Measurements from ENCODE around the gene RANBP1. TPM values are rescaled to one million over a fixed set of nuclear protein-coding genes. Genes with fewer than 3 reads are reported as not detected.

Gene RANBP1
- total and polyA plus RNA-seq, 9 of the 15 experiments (the other 6 are each of a cell fraction or from before 2014, with no cell fraction given) = 162 to 2,891 (median 1,289) TPM

- peak; percentile 82 for TF ChIP-seq FIP1L1 (IDR thresholded peaks at IDR 0.05; ENCODE audit: low read depth, low read length, poor library complexity, severe bottlenecking)
- TF ChIP-seq MYC (IDR thresholded peaks at IDR 0.05; ENCODE audit: low read depth, low read length) = no peak; the same call in 1 of the 2 replicates
- peak; percentile 82; the same call in 1 of the 2 replicates for TF ChIP-seq MYC (CRISPR knock-in tag; IDR thresholded peaks at IDR 0.05; ENCODE audit: borderline replicate concordance, low read depth)
- peak; percentile 45; the same call in 1 of the 2 replicates for TF ChIP-seq GTF2F1 (IDR thresholded peaks at IDR 0.05; ENCODE audit: low read depth, low read length)
- no peak for TF ChIP-seq SNAPC5 (CRISPR knock-in tag; IDR thresholded peaks at IDR 0.05)
- TF ChIP-seq KLF1 (tag; IDR thresholded peaks at IDR 0.05) = peak; percentile 84; the same call in 1 of the 2 replicates
- peak; percentile 71 for TF ChIP-seq RB1 (IDR thresholded peaks at IDR 0.05; ENCODE audit: low read depth)
- TF ChIP-seq HDAC1 (IDR thresholded peaks at IDR 0.05) = peak in 1 of 2 experiments; percentile 83; a peak in 2 of 4 replicates
- peak; percentile 93 for TF ChIP-seq TOE1 (IDR thresholded peaks at IDR 0.05; ENCODE audit: borderline replicate concordance)
- no peak for TF ChIP-seq TOE1 (CRISPR knock-in tag; IDR thresholded peaks at IDR 0.05; ENCODE audit: borderline replicate concordance, low read depth)
- no peak for TF ChIP-seq NR0B1 (IDR thresholded peaks at IDR 0.05; ENCODE audit: partially characterized antibody)
- no peak for TF ChIP-seq ZNF143 (CRISPR knock-in tag; IDR thresholded peaks at IDR 0.05)
- TF ChIP-seq PHB (CRISPR knock-in tag; IDR thresholded peaks at IDR 0.05) = peak; percentile 96
- TF ChIP-seq ZBTB9 (CRISPR knock-in tag; IDR thresholded peaks at IDR 0.05) = peak; percentile 89
- peak; percentile 81 for TF ChIP-seq E2F3 (CRISPR knock-in tag; IDR thresholded peaks at IDR 0.05)
- TF ChIP-seq FOXJ2 (tag; IDR thresholded peaks at IDR 0.05) = no peak
- TF ChIP-seq HBP1 (CRISPR knock-in tag; IDR thresholded peaks at IDR 0.05) = 0 out of 2 replicates have a peak, but pooled peaks have one; percentile 45
- TF ChIP-seq SIN3A (IDR thresholded peaks at IDR 0.05; ENCODE audit: borderline replicate concordance in 2 of 2, control insufficient read depth in 1 of 2, low read depth in 2 of 2, low read length in 2 of 2) = peak; percentile 18 to 84; a peak in 1 of 4 replicates
- TF ChIP-seq ZNF561 (CRISPR knock-in tag; conservative IDR thresholded peaks at IDR 0.05) = 0 out of 2 replicates have a peak, but pooled peaks have one; percentile 6
- TF ChIP-seq ZFP30 (CRISPR knock-in tag; IDR thresholded peaks at IDR 0.05; ENCODE audit: borderline replicate concordance) = no peak
- TF ChIP-seq DPF2 (IDR thresholded peaks at IDR 0.05) = 0 out of 2 replicates have a peak, but pooled peaks have one; percentile 24
- no peak for TF ChIP-seq IRF9 (tag; IDR thresholded peaks at IDR 0.05)
These were observed 15.1 kb downstream of the RANBP1 start (continued) for GRCh38 chr22:20130731-20131596.

Measured in K562 (cell line).